ENCODE measurements around the gene BANP. TPM values are rescaled to one million over a fixed set of nuclear protein-coding genes. Genes with fewer than 3 reads are reported as not detected.
"Not testable (repeated sequence)": the region's sequence is repeated elsewhere in the genome, so short reads cannot be mapped to it uniquely, and the experiment has no call there.

The BANP gene
- polyA plus RNA-seq, 4 donors = 10.5 to 15.7 (median 11.6) TPM

DNA sequence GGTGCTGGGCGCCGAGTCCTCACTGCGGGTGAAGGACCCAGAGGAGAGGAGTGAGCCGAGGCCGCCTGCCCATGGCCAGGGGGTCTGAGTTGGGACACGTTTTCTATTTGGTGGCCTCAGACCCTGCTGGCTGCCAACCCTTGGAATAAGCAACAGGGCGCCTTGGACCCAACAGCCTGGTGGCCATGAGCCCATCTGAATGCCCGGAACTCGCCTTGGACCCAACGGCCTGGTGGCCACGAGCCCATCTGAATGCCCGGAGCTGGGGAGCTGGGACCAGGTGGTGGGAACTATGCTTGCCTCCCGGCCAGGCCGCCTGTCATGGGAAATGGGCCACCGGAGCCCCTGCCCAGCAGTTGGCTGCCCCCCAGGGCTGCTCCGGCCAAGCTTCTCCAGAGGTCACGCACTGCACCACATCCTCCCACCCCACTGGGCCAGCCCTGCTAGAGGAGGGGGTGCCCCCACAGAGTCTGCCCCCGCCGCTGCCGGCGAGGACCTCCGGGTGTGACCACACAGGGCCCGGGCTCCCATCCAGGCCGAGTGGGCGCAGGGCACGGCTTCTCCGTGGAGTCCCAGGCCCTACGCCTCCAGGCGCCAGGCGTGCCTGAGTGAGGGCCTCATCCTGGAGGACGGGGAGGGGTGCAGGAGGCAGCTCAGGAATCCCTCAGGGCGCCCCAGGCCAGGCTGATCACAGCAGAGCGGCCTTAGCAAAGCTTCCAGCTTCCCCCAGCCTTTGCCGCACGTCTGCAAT lies 140.2 kb downstream of the BANP start:
- not testable (repeated sequence) for H3K36me3 ChIP-seq (ENCODE audit: control insufficient read depth in 3 of 3, insufficient read depth in 2 of 3, low read depth in 1 of 3, low read length in 3 of 3); H3K4me3 ChIP-seq (ENCODE audit: low read depth in 1 of 3, low read length in 3 of 3); DNase-seq; FAIRE-seq; H3K27me3 ChIP-seq (ENCODE audit: control insufficient read depth in 3 of 3, insufficient read depth in 3 of 3, low read length in 3 of 3); H3K27ac ChIP-seq (ENCODE audit: low read depth in 1 of 3, low read length in 2 of 3); H3K9me3 ChIP-seq (ENCODE audit: control insufficient read depth in 2 of 2, insufficient read depth in 1 of 2, low read depth in 1 of 2, low read length in 1 of 2); H3K4me1 ChIP-seq (ENCODE audit: control insufficient read depth in 3 of 3, insufficient read depth in 2 of 3, low read depth in 1 of 3, low read length in 2 of 3)
- 65 to 81% (median 71%) methylated on average over 29 to 35 of the region's 35 CpGs for WGBS, 3 donors

DNA sequence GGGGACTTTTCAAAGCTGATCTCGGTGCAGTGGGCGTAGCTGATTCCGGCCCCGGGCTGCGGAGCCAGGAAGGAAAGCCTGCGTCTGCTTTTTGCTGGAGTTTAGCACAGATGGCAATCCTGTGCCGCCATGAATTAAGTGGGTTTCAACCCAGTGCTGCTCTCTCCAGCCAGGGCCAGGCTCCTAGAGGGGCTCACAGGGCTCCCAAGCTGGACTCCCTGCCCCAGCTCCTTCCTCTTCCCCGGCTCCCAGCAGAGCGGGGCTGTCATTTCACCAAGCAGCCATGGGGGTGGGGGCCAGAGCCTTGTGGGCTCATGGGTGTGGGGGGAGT lies 140.7 kb downstream of the BANP start:
- FAIRE-seq; H3K4me3 ChIP-seq (ENCODE audit: low read depth in 1 of 3, low read length in 3 of 3); H3K27me3 ChIP-seq (ENCODE audit: control insufficient read depth in 3 of 3, insufficient read depth in 3 of 3, low read length in 3 of 3); DNase-seq; H3K36me3 ChIP-seq (ENCODE audit: control insufficient read depth in 3 of 3, insufficient read depth in 2 of 3, low read depth in 1 of 3, low read length in 3 of 3); H3K9me3 ChIP-seq (ENCODE audit: control insufficient read depth in 2 of 2, insufficient read depth in 1 of 2, low read depth in 1 of 2, low read length in 1 of 2); H3K4me1 ChIP-seq (ENCODE audit: control insufficient read depth in 3 of 3, insufficient read depth in 2 of 3, low read depth in 1 of 3, low read length in 2 of 3); H3K27ac ChIP-seq (ENCODE audit: low read depth in 1 of 3, low read length in 2 of 3): not testable (repeated sequence)
- WGBS, 3 donors = 37 to 62% (median 49%) methylated on average over 9 of the region's 9 CpGs

DNA sequence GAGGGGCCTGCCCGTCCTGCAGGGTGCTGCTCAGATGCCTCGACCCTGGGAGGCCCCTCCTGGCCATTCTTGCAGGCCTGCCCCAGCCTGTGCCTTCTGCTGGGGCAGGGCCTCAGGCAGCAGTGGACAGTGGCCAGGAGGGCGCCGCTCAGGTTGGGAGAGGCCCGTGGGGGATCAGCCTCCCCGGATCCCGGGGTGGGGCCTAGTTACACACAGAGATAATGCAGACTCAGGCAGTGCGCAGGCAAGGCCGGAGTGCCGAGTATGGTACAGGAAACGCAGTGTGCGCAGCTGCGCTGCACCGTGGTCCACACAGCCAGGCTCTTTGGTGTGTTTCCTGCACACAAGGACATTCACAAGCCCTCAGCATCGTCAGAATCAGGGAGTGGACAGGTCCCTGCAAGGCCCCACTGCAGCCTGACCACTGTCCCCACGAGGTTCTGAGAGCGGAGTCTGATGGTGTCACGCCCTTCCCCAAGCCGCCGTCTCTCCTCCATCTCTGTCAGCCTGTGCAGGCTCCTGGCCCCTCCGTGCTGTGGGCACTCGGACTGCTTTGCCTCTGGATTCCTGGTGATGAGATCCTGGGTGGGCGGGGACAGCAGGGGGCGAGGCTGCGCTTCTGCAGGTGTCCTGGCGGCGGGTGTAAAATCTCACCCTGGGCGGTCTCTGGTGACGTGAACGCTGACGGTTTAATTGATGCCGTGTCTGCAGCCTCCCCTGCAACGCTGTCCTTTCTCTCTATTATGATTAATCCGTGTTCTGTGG lies 141.7 kb downstream of the BANP start:
- H3K27ac ChIP-seq (ENCODE audit: low read depth in 1 of 3, low read length in 2 of 3); H3K4me3 ChIP-seq (ENCODE audit: low read depth in 1 of 3, low read length in 3 of 3); H3K27me3 ChIP-seq (ENCODE audit: control insufficient read depth in 3 of 3, insufficient read depth in 3 of 3, low read length in 3 of 3); H3K4me1 ChIP-seq (ENCODE audit: control insufficient read depth in 3 of 3, insufficient read depth in 2 of 3, low read depth in 1 of 3, low read length in 2 of 3); DNase-seq; H3K36me3 ChIP-seq (ENCODE audit: control insufficient read depth in 3 of 3, insufficient read depth in 2 of 3, low read depth in 1 of 3, low read length in 3 of 3); FAIRE-seq: not testable (repeated sequence)
- peaks cover 0 to 12% of the 10 kb centered on the region in 2 donors for H3K9me3 ChIP-seq (ENCODE audit: control insufficient read depth in 2 of 2, insufficient read depth in 1 of 2, low read depth in 1 of 2, low read length in 1 of 2)
- 50 to 75% (median 59%) methylated on average over 25 to 30 of the region's 34 CpGs for WGBS, 3 donors

DNA sequence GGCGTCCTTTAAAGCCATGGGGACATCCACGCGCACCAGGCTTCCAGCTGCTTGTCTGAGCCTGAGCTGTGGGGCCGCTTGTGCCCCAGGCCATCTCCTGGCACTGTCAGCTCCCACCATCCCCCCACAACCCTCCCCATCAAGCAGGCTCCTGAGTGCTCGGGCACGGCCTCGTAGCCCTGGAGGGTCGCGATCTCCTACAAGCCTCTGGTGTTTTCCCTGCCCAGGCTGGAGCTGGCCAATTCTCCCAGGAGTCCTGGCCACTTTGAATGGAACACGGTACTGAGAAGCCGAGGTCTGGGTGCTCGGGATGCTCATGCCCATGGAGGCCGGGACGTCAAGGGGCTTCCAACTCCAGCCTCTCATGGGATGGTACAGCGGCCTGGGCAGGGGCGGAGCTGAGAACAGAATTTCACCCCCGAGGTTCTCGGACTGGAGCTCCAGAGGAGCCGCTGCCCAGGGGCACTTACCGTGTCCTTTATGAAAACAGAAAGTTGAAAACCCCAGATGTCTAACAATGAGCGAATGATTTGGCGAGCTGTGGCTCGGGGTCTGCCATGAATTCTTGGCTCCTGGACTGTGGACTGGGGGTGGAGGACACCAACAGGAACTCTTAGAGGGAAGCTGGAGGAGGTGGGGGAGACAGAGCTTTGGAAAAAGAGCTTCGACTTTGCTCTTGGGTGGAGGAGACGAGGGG lies 142.5 kb downstream of the BANP start:
- not testable (repeated sequence) for H3K27ac ChIP-seq (ENCODE audit: low read depth in 1 of 3, low read length in 2 of 3); DNase-seq; H3K27me3 ChIP-seq (ENCODE audit: control insufficient read depth in 3 of 3, insufficient read depth in 3 of 3, low read length in 3 of 3); H3K4me3 ChIP-seq (ENCODE audit: low read depth in 1 of 3, low read length in 3 of 3); H3K4me1 ChIP-seq (ENCODE audit: control insufficient read depth in 3 of 3, insufficient read depth in 2 of 3, low read depth in 1 of 3, low read length in 2 of 3); FAIRE-seq; H3K36me3 ChIP-seq (ENCODE audit: control insufficient read depth in 3 of 3, insufficient read depth in 2 of 3, low read depth in 1 of 3, low read length in 3 of 3)
- WGBS, 3 donors = 71 to 80% (median 79%) methylated on average over 21 to 22 of the region's 25 CpGs
- peaks cover 0 to 12% of the 10 kb centered on the region in 2 donors for H3K9me3 ChIP-seq (ENCODE audit: control insufficient read depth in 2 of 2, insufficient read depth in 1 of 2, low read depth in 1 of 2, low read length in 1 of 2)

DNA sequence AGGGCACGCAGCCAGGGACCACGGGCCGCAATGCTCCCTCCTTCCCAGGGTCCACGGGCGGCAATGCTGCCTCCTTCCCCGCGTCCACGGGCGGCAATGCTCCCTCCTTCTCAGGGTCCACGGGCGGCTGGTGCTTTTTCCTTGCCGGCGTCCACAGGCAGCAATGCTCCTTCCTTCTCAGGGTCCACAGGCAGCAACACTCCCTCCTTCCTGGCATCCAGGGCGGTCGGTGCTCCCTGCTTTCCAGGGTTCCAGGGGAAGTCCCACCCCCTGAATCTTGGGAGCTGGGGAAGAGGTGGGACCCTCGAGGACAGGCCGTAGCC lies 143.0 kb downstream of the BANP start:
- not testable (repeated sequence) for H3K27me3 ChIP-seq (ENCODE audit: control insufficient read depth in 3 of 3, insufficient read depth in 3 of 3, low read length in 3 of 3); H3K4me1 ChIP-seq (ENCODE audit: control insufficient read depth in 3 of 3, insufficient read depth in 2 of 3, low read depth in 1 of 3, low read length in 2 of 3); DNase-seq; H3K4me3 ChIP-seq (ENCODE audit: low read depth in 1 of 3, low read length in 3 of 3); H3K36me3 ChIP-seq (ENCODE audit: control insufficient read depth in 3 of 3, insufficient read depth in 2 of 3, low read depth in 1 of 3, low read length in 3 of 3); FAIRE-seq; H3K27ac ChIP-seq (ENCODE audit: low read depth in 1 of 3, low read length in 2 of 3)
- H3K9me3 ChIP-seq (ENCODE audit: control insufficient read depth in 2 of 2, insufficient read depth in 1 of 2, low read depth in 1 of 2, low read length in 1 of 2) = peaks cover 0 to 12% of the 10 kb centered on the region in 2 donors
- 75 to 88% (median 85%) methylated on average over 17 of the region's 17 CpGs for WGBS, 3 donors

DNA sequence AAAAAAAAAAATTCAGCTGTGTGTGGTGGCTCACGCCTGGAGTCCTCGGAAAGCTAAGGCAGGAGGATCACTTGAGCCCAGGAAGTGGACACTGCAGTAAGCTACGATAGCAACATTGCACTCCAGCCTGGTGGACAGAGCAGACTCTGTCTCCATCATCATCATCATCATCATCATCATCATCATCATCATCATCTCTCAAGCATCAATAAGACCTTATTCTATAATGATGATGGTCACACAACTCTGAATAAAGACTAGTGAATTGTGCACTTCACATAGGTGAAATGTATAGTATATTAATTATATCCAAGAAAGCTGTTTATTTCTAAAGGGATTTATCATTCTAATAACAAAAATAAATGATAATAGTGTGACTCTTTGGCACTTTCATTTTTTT lies 143.7 kb downstream of the BANP start:
- WGBS, 3 donors = 85 to 94% (median 88%) methylated on average over 3 of the region's 3 CpGs
- not testable (repeated sequence) for H3K4me3 ChIP-seq (ENCODE audit: low read depth in 1 of 3, low read length in 3 of 3); H3K27ac ChIP-seq (ENCODE audit: low read depth in 1 of 3, low read length in 2 of 3); H3K4me1 ChIP-seq (ENCODE audit: control insufficient read depth in 3 of 3, insufficient read depth in 2 of 3, low read depth in 1 of 3, low read length in 2 of 3); H3K27me3 ChIP-seq (ENCODE audit: control insufficient read depth in 3 of 3, insufficient read depth in 3 of 3, low read length in 3 of 3); FAIRE-seq; H3K36me3 ChIP-seq (ENCODE audit: control insufficient read depth in 3 of 3, insufficient read depth in 2 of 3, low read depth in 1 of 3, low read length in 3 of 3); DNase-seq
- peaks cover 0 to 12% of the 10 kb centered on the region in 2 donors for H3K9me3 ChIP-seq (ENCODE audit: control insufficient read depth in 2 of 2, insufficient read depth in 1 of 2, low read depth in 1 of 2, low read length in 1 of 2)

DNA sequence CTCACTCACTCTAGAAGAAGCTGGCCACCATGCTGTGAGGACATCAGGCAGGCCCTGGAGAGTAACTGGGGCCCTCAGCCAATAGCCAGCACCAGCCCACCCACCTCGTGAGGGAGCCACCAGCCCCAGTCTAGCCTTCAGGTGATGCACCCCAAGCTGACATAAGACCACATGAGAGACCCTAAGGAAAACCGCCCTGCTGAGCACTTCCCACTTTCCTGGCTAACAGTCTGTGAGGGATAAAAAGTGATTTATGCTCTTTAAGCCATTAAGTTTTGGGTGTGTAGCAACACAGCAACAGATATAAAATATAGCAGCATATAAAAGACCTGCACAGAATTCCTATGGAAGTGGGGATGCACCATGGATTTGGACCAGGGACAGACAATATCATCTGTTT lies 145.4 kb downstream of the BANP start:
- DNase-seq, FAIRE-seq: not testable (repeated sequence)
- H3K9me3 ChIP-seq (ENCODE audit: control insufficient read depth in 2 of 2, insufficient read depth in 1 of 2, low read depth in 1 of 2, low read length in 1 of 2) = peaks cover 0 to 12% of the 10 kb centered on the region in 2 donors

DNA sequence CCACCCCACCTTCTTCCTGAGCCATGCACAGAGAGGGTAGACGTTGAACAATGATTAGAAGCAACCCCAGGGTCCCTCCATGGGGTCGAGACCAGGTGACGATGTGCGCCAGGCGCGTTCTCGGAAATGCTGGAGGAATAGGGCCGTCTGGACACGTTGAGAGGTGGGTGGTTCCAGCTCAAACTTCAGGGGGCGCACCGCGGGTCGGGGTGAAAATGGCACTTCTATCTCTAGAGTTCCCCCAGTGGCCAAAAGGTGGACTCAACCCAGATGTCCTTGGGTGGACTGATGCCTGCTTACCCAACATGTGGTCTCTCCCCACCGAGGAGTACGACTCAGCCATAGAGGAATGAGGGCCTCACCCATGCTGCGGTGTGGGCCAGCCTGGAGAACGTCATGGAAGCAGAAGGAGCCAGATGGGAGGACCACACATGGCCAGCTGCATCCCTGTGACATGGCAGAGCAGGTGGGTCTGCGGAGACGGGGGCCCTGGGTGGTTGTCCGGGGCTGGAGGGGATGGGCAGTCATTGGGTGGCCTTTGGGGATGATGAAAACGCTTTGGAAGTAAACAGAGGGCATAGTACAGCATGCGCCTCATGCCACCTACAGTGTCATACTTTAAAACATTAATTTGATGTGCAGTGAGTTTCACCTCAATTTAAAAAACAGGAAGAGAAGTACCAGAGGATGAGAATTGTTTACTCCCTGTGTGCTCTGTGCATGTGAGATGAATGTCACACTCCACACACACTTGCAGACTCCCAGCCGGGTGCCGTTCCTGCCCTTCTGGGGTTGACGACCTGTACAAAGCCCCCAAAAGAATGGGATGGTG lies 147.7 kb downstream of the BANP start:
- not testable (repeated sequence) for H3K4me3 ChIP-seq (ENCODE audit: low read depth in 1 of 3, low read length in 3 of 3); H3K4me1 ChIP-seq (ENCODE audit: control insufficient read depth in 3 of 3, insufficient read depth in 2 of 3, low read depth in 1 of 3, low read length in 2 of 3); H3K27me3 ChIP-seq (ENCODE audit: control insufficient read depth in 3 of 3, insufficient read depth in 3 of 3, low read length in 3 of 3); H3K36me3 ChIP-seq (ENCODE audit: control insufficient read depth in 3 of 3, insufficient read depth in 2 of 3, low read depth in 1 of 3, low read length in 3 of 3); FAIRE-seq; DNase-seq; H3K27ac ChIP-seq (ENCODE audit: low read depth in 1 of 3, low read length in 2 of 3)
- 81 to 83% (median 82%) methylated on average over 25 of the region's 25 CpGs for WGBS, 3 donors
- peaks cover 0 to 12% of the 10 kb centered on the region in 2 donors for H3K9me3 ChIP-seq (ENCODE audit: control insufficient read depth in 2 of 2, insufficient read depth in 1 of 2, low read depth in 1 of 2, low read length in 1 of 2)

More for the DNA sequence above, 145.4 kb downstream of the BANP start:
- H3K27ac ChIP-seq (ENCODE audit: low read depth in 1 of 3, low read length in 2 of 3); H3K36me3 ChIP-seq (ENCODE audit: control insufficient read depth in 3 of 3, insufficient read depth in 2 of 3, low read depth in 1 of 3, low read length in 3 of 3); H3K4me3 ChIP-seq (ENCODE audit: low read depth in 1 of 3, low read length in 3 of 3); H3K4me1 ChIP-seq (ENCODE audit: control insufficient read depth in 3 of 3, insufficient read depth in 2 of 3, low read depth in 1 of 3, low read length in 2 of 3); H3K27me3 ChIP-seq (ENCODE audit: control insufficient read depth in 3 of 3, insufficient read depth in 3 of 3, low read length in 3 of 3): not testable (repeated sequence)
- WGBS, 3 donors = 71 to 81% (median 71%) methylated on average over 2 of the region's 2 CpGs
